ENCODE measurements around the gene HSF2. TPM values are rescaled to one million over a fixed set of nuclear protein-coding genes. Genes with fewer than 3 reads are reported as not detected.

Gene HSF2
- total and polyA plus RNA-seq, 8 donors, result 2.7 to 8.6 (median 3.8) TPM

DNA sequence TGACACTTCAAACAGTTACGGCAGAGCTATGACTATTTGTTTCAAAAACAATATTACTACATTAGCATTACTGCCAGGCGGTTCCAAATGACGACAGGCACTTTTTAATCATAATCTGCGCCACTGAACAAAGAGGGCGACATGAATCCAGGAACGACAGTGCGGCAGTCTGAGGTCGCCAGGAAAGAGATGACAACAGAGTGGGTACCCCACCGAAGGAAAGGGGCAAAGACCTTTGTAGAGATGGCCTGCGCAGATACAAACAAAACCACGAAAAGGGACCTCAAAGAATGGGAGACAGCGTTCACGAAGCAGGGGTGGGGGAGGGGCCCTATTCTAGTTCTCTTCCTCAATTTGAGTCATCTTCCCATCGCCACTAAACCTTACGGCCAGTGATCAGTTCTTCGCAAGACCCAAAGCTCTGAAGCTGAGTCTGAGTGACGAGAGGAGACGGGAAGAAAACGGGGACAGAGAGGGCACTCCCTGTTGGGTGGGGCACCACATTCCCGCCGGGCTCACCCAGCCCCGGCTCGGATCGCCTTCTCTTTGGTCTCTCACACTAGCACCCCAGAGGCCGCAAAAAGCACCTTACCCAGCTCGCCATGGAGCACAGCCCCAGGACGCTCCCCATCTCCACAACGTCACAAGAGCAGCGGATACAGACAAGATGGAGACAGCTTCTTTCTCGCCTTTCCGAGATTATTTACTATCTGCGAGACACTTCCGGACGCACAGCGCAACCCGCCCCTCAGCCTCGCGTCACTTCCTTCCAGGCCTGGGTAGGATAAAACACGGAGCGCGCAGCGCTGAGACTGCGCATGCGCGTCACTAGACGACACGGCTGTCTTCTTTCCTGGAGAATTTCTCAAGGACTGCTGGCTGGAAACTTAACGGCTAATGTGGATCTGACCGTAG is 71.9 kb downstream of the HSF2 start, which contains the start of gene SERINC1:
SERINC1 (minus strand) TSS at position 701 of the 915 bp plus-strand sequence; CDS start at position 631, 70 bp downstream.
- Histone ChIP-seq H3K4me3 (peak within 1 kb of the TSS; percentile 73 to 93 (median 82)), H3K36me3 (peaks cover 0 to 4% (median 0%) of the 10 kb centered on the region in 3 donors), H3K9me3 (no peaks in the 10 kb centered on the region), H3K27me3 (no peaks in the 10 kb centered on the region), H3K4me1 (peaks cover 7 to 25% (median 8%) of the 10 kb centered on the region in 3 donors), H3K27ac (peak within 1 kb of the TSS; percentile 85 to 95 (median 90))
- intact Hi-C loops (cut with DNase I), result no loop called here
- DNase-seq (peak; percentile 90 to 98 (median 94)), ATAC-seq (peak; percentile 98 to 100 (median 99)), FAIRE-seq (peak; percentile 95)
- TF ChIP-seq, protein P1, sequence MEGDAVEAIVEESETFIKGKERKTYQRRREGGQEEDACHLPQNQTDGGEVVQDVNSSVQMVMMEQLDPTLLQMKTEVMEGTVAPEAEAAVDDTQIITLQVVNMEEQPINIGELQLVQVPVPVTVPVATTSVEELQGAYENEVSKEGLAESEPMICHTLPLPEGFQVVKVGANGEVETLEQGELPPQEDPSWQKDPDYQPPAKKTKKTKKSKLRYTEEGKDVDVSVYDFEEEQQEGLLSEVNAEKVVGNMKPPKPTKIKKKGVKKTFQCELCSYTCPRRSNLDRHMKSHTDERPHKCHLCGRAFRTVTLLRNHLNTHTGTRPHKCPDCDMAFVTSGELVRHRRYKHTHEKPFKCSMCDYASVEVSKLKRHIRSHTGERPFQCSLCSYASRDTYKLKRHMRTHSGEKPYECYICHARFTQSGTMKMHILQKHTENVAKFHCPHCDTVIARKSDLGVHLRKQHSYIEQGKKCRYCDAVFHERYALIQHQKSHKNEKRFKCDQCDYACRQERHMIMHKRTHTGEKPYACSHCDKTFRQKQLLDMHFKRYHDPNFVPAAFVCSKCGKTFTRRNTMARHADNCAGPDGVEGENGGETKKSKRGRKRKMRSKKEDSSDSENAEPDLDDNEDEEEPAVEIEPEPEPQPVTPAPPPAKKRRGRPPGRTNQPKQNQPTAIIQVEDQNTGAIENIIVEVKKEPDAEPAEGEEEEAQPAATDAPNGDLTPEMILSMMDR (IDR thresholded peaks at IDR 0.05), result no peak
- 0% methylated on average over 48 to 49 of the region's 49 CpGs for WGBS, 2 donors

DNA sequence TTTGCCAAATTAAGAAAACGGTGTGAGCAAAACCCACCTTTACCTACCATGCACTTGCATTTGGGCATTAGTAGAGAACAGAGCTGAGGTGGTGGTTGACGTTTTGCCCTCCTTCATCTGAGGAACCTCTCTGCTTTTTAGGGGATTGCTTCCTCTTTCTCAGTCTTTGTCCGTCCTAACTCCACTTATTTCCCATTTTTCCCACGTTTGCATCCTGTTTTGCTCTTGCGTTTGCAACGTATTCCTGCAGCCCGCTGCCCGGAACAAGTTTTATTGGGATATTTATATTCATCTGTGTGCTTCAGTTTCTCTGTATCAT is 72.5 kb downstream of the HSF2 start:
- 2 to 3% methylated on average over 8 of the region's 8 CpGs for WGBS, 2 donors
- no peaks in the 10 kb centered on the region for H3K9me3 ChIP-seq
- H3K27me3 ChIP-seq, result no peaks in the 10 kb centered on the region
- peak overlapping the region; percentile 85 to 95 (median 90) for H3K27ac ChIP-seq
- H3K36me3 ChIP-seq, result peaks cover 0 to 4% (median 0%) of the 10 kb centered on the region in 3 donors
- peak in 3 of 4 donors; percentile 39 to 62 (median 59) for ATAC-seq
- no peak for FAIRE-seq
- peaks cover 7 to 25% (median 8%) of the 10 kb centered on the region in 3 donors for H3K4me1 ChIP-seq
- intact Hi-C loops (cut with DNase I), result no loop called here
- TF ChIP-seq, protein P1 (IDR thresholded peaks at IDR 0.05), result no peak
- H3K4me3 ChIP-seq, result peak overlapping the region; percentile 73 to 93 (median 82)
- no peak for DNase-seq

DNA sequence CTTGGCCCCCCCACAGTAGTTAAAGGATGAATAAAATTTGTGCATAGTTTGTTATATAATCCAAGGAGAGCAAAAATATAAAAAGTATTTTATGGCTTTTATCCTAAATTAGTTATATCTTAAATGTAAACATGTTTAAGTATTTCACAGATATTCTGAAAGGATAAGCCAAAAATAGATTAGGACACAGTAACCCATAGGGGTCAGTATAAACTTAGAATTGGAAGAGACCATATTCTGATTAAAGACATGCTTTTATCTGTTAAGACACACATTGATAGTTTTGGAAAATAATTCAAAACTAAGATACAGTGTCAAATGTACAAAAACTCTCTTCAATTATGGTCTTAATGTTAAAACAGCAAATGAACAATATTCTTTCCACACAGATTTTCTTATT is 76.7 kb downstream of the HSF2 start:
- DNase-seq (no peak), ATAC-seq (no peak), FAIRE-seq (peak; percentile 54)
- TF ChIP-seq, protein P1 (IDR thresholded peaks at IDR 0.05), result peak in 1 of 4 donors; percentile 9
- Histone ChIP-seq H3K27ac (no peak overlapping the region), H3K9me3 (no peaks in the 10 kb centered on the region), H3K27me3 (no peaks in the 10 kb centered on the region), H3K4me1 (peaks cover 0 to 5% (median 0%) of the 10 kb centered on the region in 3 donors), H3K4me3 (no peak overlapping the region), H3K36me3 (no peaks in the 10 kb centered on the region)
- intact Hi-C loops (cut with DNase I), result no loop called here

DNA sequence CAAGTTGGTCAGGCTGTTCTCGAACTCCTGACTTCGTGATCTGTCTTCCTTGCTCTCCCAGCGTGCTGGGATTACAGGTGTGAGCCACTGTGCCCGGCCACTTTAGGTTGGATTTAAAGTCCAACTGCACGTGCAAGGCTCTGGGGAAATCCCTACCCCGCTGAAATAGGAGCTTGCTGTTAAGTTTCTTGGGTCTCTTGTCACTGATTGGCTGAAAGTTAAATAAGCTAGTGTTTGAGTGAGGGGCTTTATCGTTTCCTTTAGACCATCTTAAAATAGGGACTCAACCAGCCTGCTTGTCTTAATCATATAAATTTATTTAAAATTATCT is 83.3 kb downstream of the HSF2 start:
- Histone ChIP-seq H3K27me3 (no peaks in the 10 kb centered on the region), H3K4me3 (no peak overlapping the region), H3K9me3 (no peaks in the 10 kb centered on the region), H3K27ac (no peak overlapping the region), H3K36me3 (no peaks in the 10 kb centered on the region), H3K4me1 (no peaks in the 10 kb centered on the region)
- DNase-seq (no peak), FAIRE-seq (no peak), ATAC-seq (no peak)
- TF ChIP-seq, protein P1 (IDR thresholded peaks at IDR 0.05), result no peak
- 75 to 89% methylated on average over 7 of the region's 7 CpGs for WGBS, 2 donors
- intact Hi-C loops (cut with DNase I), result no loop called here

Other genes with a start within 250 kb of the HSF2 start
- gene SERINC1, start 72.2 kb downstream of the HSF2 start, total RNA-seq, result 10 to 100 TPM; 36.5 to 78.9 (median 50.1) TPM
- gene SERINC1, start 72.2 kb downstream of the HSF2 start, polyA plus RNA-seq, result 10 to 100 TPM; 24.9 to 98.8 TPM
- 1 to 10 TPM; 1.2 to 7.3 (median 4.5) TPM for gene PKIB, start 210.8 kb downstream of the HSF2 start, total RNA-seq
- 10 to 100 TPM in 1 of 2 donors, 1 to 10 TPM in 1; 5.2 to 21.1 TPM for gene PKIB, start 210.8 kb downstream of the HSF2 start, polyA plus RNA-seq

Measured in pancreas (tissue), 10 donors.